K562 (cell line): ENCODE measurements around the gene DDC. TPM values are rescaled to one million over a fixed set of nuclear protein-coding genes. Genes with fewer than 3 reads are reported as not detected.

Source experiments
- ATAC-seq: fragments of 200-7000 bp; cut with Tn5 transposase; 3 replicates; pipeline ENCODE4 v1.9.1; 2020; ENCODE audit warnings: moderate library complexity
- BruUV-seq: library from RNA; stranded (reverse); fragments of 400-500 nt; replicated peaks from 2 replicates; lab custom pipeline; 2021; lab: Mats Ljungman, UMichigan
- CTCF ChIA-PET: fragments of 300-600 bp; formaldehyde crosslinking; extraction: SDS; loops from one replicate; lab custom pipeline; 2021; ENCODE audit warnings: low intra/inter-chr PET ratio; lab: Yijun Ruan, JAX
- POLR2A ChIA-PET: fragments of 300-600, 350-650 bp; sonication (Branson Sonifier 250); formaldehyde crosslinking; extraction: SDS; loops from one replicate; lab custom pipeline; 2021; ENCODE audit warnings: antibody characterized with exemption, inconsistent platforms; lab: Yijun Ruan, JAX
- DNase-seq, 4 experiments: peaks; one replicate each; pipeline versions ENCODE4 v3.0.0 to v3.0.0-alpha.2; 2011 to 2018; ENCODE audit warnings: low spot score in 3 of 4, mixed read lengths in 3 of 4; ENCODE audit errors: extremely low read depth in 1 of 4
- FAIRE-seq: peaks from 2 replicates; lab custom pipeline; 2011; peaks lifted over from hg19 to GRCh38; lab: Jason Lieb, UNC
- H2AFZ ChIP-seq: 2 replicates; pipeline ENCODE4 v1.6.0; 2011; ENCODE audit warnings: low read depth, low read length, control low read depth, inconsistent platforms
- H3K27ac ChIP-seq: fragments of 200-600 bp; 3 replicates; pipeline ENCODE4 v1.8.0; 2011; ENCODE audit warnings: low read depth, mild to moderate bottlenecking, control low read depth, inconsistent platforms, low read length, moderate library complexity, mixed read lengths; ENCODE audit errors: extremely low read depth
- H3K27me3 ChIP-seq, 2 experiments: fragments of 300-600 bp in 1 of 2; 2 replicates in 1 of 2; 3 replicates in 1 of 2; pipeline versions ENCODE4 v1.6.0 to v1.8.0; 2011; ENCODE audit warnings: inconsistent platforms in 2 of 2, low read length in 2 of 2, mild to moderate bottlenecking in 1 of 2, mixed read lengths in 1 of 2, moderate library complexity in 1 of 2; ENCODE audit not compliant: control insufficient read depth in 2 of 2, insufficient read depth in 2 of 2
- H3K36me3 ChIP-seq: fragments of 300-600 bp; 3 replicates; pipeline ENCODE4 v1.8.0; 2011; ENCODE audit warnings: mild to moderate bottlenecking, low read length, inconsistent platforms; ENCODE audit not compliant: control insufficient read depth, insufficient read depth
- H3K4me1 ChIP-seq, 2 experiments: fragments of 200-600 bp in 1 of 2; replicated peaks in 1 of 2; 2 replicates in 1 of 2; 3 replicates in 1 of 2; pipeline versions ENCODE4 v1.5.1 to v1.8.0; 2011; ENCODE audit warnings: inconsistent platforms in 2 of 2, low read length in 2 of 2, mild to moderate bottlenecking in 1 of 2, mixed read lengths in 1 of 2, moderate library complexity in 1 of 2; ENCODE audit not compliant: control insufficient read depth in 2 of 2, insufficient read depth in 2 of 2
- H3K4me2 ChIP-seq: 2 replicates; pipeline ENCODE4 v1.6.1; 2011; ENCODE audit warnings: low read length, control low read depth, inconsistent platforms, mixed read lengths; ENCODE audit not compliant: insufficient read depth
- H3K4me3 ChIP-seq: fragments of 200-600 bp; sonication (generic), shearing (Covaris generic); 2 replicates; pipeline ENCODE4 v1.5.1; 2016; ENCODE audit warnings: control low read depth, inconsistent platforms
- H3K79me2 ChIP-seq: fragments of 200-600 bp; 3 replicates; pipeline ENCODE4 v1.8.0; 2011; ENCODE audit warnings: low read length, inconsistent platforms; ENCODE audit not compliant: control insufficient read depth, insufficient read depth
- H3K9ac ChIP-seq, 2 experiments: 2 replicates each; pipeline versions ENCODE4 v1.6.0 to v1.6.1; 2011; ENCODE audit warnings: low read depth in 2 of 2, low read length in 2 of 2, control low read depth in 1 of 2, inconsistent platforms in 1 of 2, mild to moderate bottlenecking in 1 of 2, mixed read lengths in 1 of 2; ENCODE audit not compliant: insufficient read depth in 1 of 2
- H3K9me1 ChIP-seq: one replicate; pipeline ENCODE4 v1.6.0; 2011; ENCODE audit warnings: inconsistent platforms, mild to moderate bottlenecking, low read length, moderate library complexity; ENCODE audit not compliant: control insufficient read depth, insufficient read depth
- H3K9me3 ChIP-seq: replicated peaks from 2 replicates; pipeline ENCODE4 v1.5.1; 2011; ENCODE audit warnings: low read depth, low read length, inconsistent platforms; ENCODE audit not compliant: control insufficient read depth, insufficient read depth
- H4K20me1 ChIP-seq: replicated peaks from 2 replicates; pipeline ENCODE4 v1.6.1; 2011; ENCODE audit warnings: low read length, inconsistent platforms, mixed read lengths; ENCODE audit not compliant: control insufficient read depth, insufficient read depth
- BDP1 ChIP-seq: IDR thresholded peaks from 3 replicates; pipeline ENCODE4 v1.6.1; 2011; ENCODE audit not compliant: insufficient read length, insufficient read depth
- ETS2 ChIP-seq: IDR thresholded peaks from 2 replicates; pipeline ENCODE4 v1.6.1; 2016; ENCODE audit warnings: borderline replicate concordance, missing genetic modification characterization, mild to moderate bottlenecking, moderate library complexity, missing compliant biosample characterization; ENCODE audit not compliant: poor library complexity, severe bottlenecking
- SLC30A9 ChIP-seq: fragments of 250-450 bp; sonication (Bioruptor Pico); IDR thresholded peaks from 2 replicates; pipeline ENCODE4 v1.8.0; 2022; ENCODE audit warnings: mild to moderate bottlenecking, moderate library complexity
- SPI1 ChIP-seq: IDR thresholded peaks from 2 replicates; pipeline ENCODE4 v1.6.1; 2011; ENCODE audit warnings: low read depth, low read length, control low read depth, borderline replicate concordance
- TAL1 ChIP-seq: fragments of 450-650 bp; IDR thresholded peaks from 2 replicates; pipeline ENCODE4 v1.6.1; 2016; ENCODE audit warnings: mild to moderate bottlenecking
- ZNF24 ChIP-seq: fragments of 450-650 bp; IDR thresholded peaks from 2 replicates; pipeline ENCODE4 v1.6.1; 2016
- WGBS: fragments of 100-300 bp; shearing (Covaris generic); methylation state at CpG from one replicate; pipeline ENCODE4 v1.1.6; 2016; ENCODE audit warnings: low coverage, mixed read lengths; ENCODE audit not compliant: insufficient coverage; ENCODE audit errors: missing lambda C conversion rate; 5-methylcytosine and 5-hydroxymethylcytosine counted together
- in situ Hi-C: fragments of 300-500 bp; cut with MboI; formaldehyde crosslinking; loops from 4 replicates; pipeline ENCODE4 v1.15.0; 2018; ENCODE audit warnings: inconsistent platforms, mixed read lengths
- intact Hi-C: fragments of 100-400 bp; cut with micrococcal nuclease; formaldehyde crosslinking; loops from 2 replicates; pipeline ENCODE4 v1.14.2; 2022
- polyA plus RNA-seq, 8 experiments: library from polyadenylated mRNA; depleted of rRNA in 4 of 8; stranded (reverse) in 5 of 8; unstranded in 3 of 8; fragments of >200 nt; fragmentation: Nextera tagmentation in 2 of 8; fragmentation: Illumina TruSeq in 1 of 8; extraction: Ambion mirVana in 2 of 8; extraction: Trizol in 1 of 8; gene quantifications; 2 replicates each; pipeline versions ENCODE4 v1.2.1 to v1.2.3, GENCODE V29; 2011 to 2014; ENCODE audit warnings: inconsistent platforms in 1 of 8, missing spikeins in 1 of 8
- total RNA-seq, 7 experiments: library from RNA; depleted of rRNA in 6 of 7; stranded (reverse); fragments of >200 nt in 6 of 7; fragmentation: Illumina TruSeq in 2 of 7; extraction: Trizol in 2 of 7; gene quantifications; 2 replicates each; pipeline versions ENCODE4 v1.2.1 to v1.2.3, GENCODE V29; 2011 to 2021; ENCODE audit warnings: low replicate concordance in 1 of 7

DDC gene
- total and polyA plus RNA-seq, 9 of the 15 experiments (the other 6 are each of a cell fraction or from before 2014, with no cell fraction given) = not detected

GRCh38 chr7:50512384-50512783 lies 52.8 kb downstream of the DDC start:
- Histone ChIP-seq H3K4me2 (no peak overlapping the region), H3K9ac (no peak overlapping the region), H3K9me3 (no peaks in the 10 kb centered on the region; the same call in 1 of the 2 replicates), H3K79me2 (no peaks in the 10 kb centered on the region), H3K36me3 (no peaks in the 10 kb centered on the region), H3K4me3 (no peak overlapping the region), H3K27ac (no peak overlapping the region), H3K4me1 (peaks cover 4 to 11% of the 10 kb centered on the region in 2 experiments; a peak in 3 of 5 replicates), H3K9me1 (no peaks in the 10 kb centered on the region), H4K20me1 (no peaks in the 10 kb centered on the region), H3K27me3 (no peaks in the 10 kb centered on the region), H2AFZ (no peak overlapping the region; the same call in 1 of the 2 replicates)
- BruUV-seq = no TSS peak
- DNase-seq (no peak), ATAC-seq (no peak), FAIRE-seq (peak; percentile 42)
- TF ChIP-seq SPI1 = peak; percentile 57; the same call in 1 of the 2 replicates
- no peak for TF ChIP-seq SLC30A9 (CRISPR knock-in tag)
- intact Hi-C loops (no loop called here), in situ Hi-C loops (no loop called here)
- ChIA-PET CTCF (no interaction called here), POLR2A (interaction anchor here (0.5 to 1.5 kb wide), 5 partner anchors 10 to 200 kb away, joined by 3 to 4 read pairs (median 3); no protein-coding TSS in a partner anchor)

GRCh38 chr7:50509459-50509858 lies 55.7 kb downstream of the DDC start:
- FAIRE-seq (no peak), ATAC-seq (no peak), DNase-seq (no peak)
- no peaks in the 10 kb centered on the region for H3K36me3 ChIP-seq
- no peak for TF ChIP-seq TAL1
- no peak for TF ChIP-seq BDP1
- no peak for TF ChIP-seq ETS2 (tag)
- TF ChIP-seq ZNF24 = peak; percentile 76
- H2AFZ ChIP-seq = no peak overlapping the region
- WGBS = 61% methylated on average over 2 of the region's 2 CpGs
- H3K4me3 ChIP-seq = no peak overlapping the region
- intact Hi-C loops = no loop called here
- in situ Hi-C loops = no loop called here
- no peaks in the 10 kb centered on the region for H3K9me1 ChIP-seq
- ChIA-PET POLR2A (no interaction called here), CTCF (no interaction called here)
- H3K9me3 ChIP-seq = no peaks in the 10 kb centered on the region; the same call in 1 of the 2 replicates
- H3K4me1 ChIP-seq = peaks cover 4 to 11% of the 10 kb centered on the region in 2 experiments; a peak in 3 of 5 replicates
- no TSS peak for BruUV-seq
- H3K4me2 ChIP-seq = no peak overlapping the region
- H3K27ac ChIP-seq = no peak overlapping the region
- H3K27me3 ChIP-seq = no peaks in the 10 kb centered on the region
- H3K79me2 ChIP-seq = no peaks in the 10 kb centered on the region
- H3K9ac ChIP-seq = no peak overlapping the region
- no peaks in the 10 kb centered on the region for H4K20me1 ChIP-seq
